ENCODE results near the gene FHL3. TPM values are rescaled to one million over a fixed set of nuclear protein-coding genes. Genes with fewer than 3 reads are reported as not detected.
A peak's percentile ranks its signal among the peaks of the same experiment; 100 is the strongest.

The FHL3 gene
- total and polyA plus RNA-seq, 9 of the 15 experiments (the other 6 are each of a cell fraction or from before 2014, with no cell fraction given): 6.1 to 144 (median 34.1) TPM

GRCh38 chr1:38012363-38013226 is 7.3 kb upstream of the FHL3 start, which contains the start of gene UTP11 (continued):
- TF ChIP-seq ZBTB43 (CRISPR knock-in tag; IDR thresholded peaks at IDR 0.05) (no peak; the same call in 1 of the 2 replicates), IRF2 (CRISPR knock-in tag; IDR thresholded peaks at IDR 0.05) (no peak), ZNF347 (CRISPR knock-in tag; IDR thresholded peaks at IDR 0.05; ENCODE audit: low read depth) (no peak), PRMT5 (CRISPR knock-in tag; IDR thresholded peaks at IDR 0.05) (no peak; the same call in 1 of the 2 replicates), GATAD2B (IDR thresholded peaks at IDR 0.05; ENCODE audit: borderline replicate concordance) (no peak; the same call in 1 of the 2 replicates), ZFX (CRISPR knock-in tag; IDR thresholded peaks at IDR 0.05) (peak; percentile 92), TBL1XR1 (IDR thresholded peaks at IDR 0.05; ENCODE audit: low read length in 2 of 2) (peak in 1 of 2 experiments; percentile 74; a peak in 1 of 4 replicates), PHB2 (IDR thresholded peaks at IDR 0.05; ENCODE audit: low read depth) (no peak), SLC30A9 (CRISPR knock-in tag; IDR thresholded peaks at IDR 0.05) (0 out of 2 replicates have a peak, but pooled peaks have one; percentile 61), PHF8 (IDR thresholded peaks at IDR 0.05; ENCODE audit: borderline replicate concordance, low read length) (peak; percentile 94), NCOA6 (IDR thresholded peaks at IDR 0.05) (no peak), KHSRP (IDR thresholded peaks at IDR 0.05) (0 out of 2 replicates have a peak, but pooled peaks have one; percentile 3), TOE1 (IDR thresholded peaks at IDR 0.05; ENCODE audit: borderline replicate concordance) (peak; percentile 98), TOE1 (CRISPR knock-in tag; IDR thresholded peaks at IDR 0.05; ENCODE audit: borderline replicate concordance, low read depth) (peak; percentile 99), POLR2H (tag; IDR thresholded peaks at IDR 0.05; ENCODE audit: low read depth) (peak; percentile 95), PRDM10 (IDR thresholded peaks at IDR 0.05; ENCODE audit: partially characterized antibody) (peak; percentile 21), CBFB (CRISPR knock-in tag; IDR thresholded peaks at IDR 0.05) (peak; percentile 72), SIRT6 (IDR thresholded peaks at IDR 0.05; ENCODE audit: low read depth, low read length) (no peak), HNRNPK (IDR thresholded peaks at IDR 0.05; ENCODE audit: low read depth, low read length, poor library complexity, severe bottlenecking) (no peak), PPARD (CRISPR knock-in tag; IDR thresholded peaks at IDR 0.05) (no peak)
